GM18861 (cell line): ENCODE results near the gene ADCY1.
"Not testable (repeated sequence)": the region's sequence is repeated elsewhere in the genome, so short reads cannot be mapped to it uniquely, and the experiment has no call there.

ENCODE experiments used
- ATAC-seq: cut with Tn5 transposase; IDR thresholded peaks from one replicate; pipeline ENCODE4 v1.9.1; 2021; ENCODE audit not compliant: unreplicated experiment

Gene ADCY1

GRCh38 chr7:45726883-45727282, 152.7 kb downstream of the ADCY1 start:
- no peak for ATAC-seq

GRCh38 chr7:45731692-45732443, 157.7 kb downstream of the ADCY1 start:
- ATAC-seq = not testable (repeated sequence)

GRCh38 chr7:45738920-45739319, 164.8 kb downstream of the ADCY1 start:
- not testable (repeated sequence) for ATAC-seq

GRCh38 chr7:45740573-45740972, 166.4 kb downstream of the ADCY1 start:
- ATAC-seq = not testable (repeated sequence)

DNA sequence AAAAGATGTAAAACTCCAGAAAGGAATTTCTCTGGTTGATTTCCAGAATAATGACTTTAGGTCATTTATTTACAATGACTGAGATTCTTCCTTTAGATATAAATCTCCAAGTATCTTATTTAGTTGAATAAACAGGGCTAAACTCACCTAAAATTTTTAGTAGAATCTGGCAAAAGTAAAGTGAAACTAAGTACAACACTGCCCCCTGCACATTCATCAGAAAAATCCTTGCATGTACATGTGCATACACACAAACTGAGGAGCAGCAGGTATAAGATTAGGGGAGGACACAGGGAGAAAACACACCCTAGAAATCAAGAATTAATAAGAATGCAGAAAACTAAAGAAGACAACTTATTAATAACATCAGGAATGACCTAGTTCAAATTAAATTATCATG, 174.8 kb downstream of the ADCY1 start:
- not testable (repeated sequence) for ATAC-seq

- ATAC-seq = not testable (repeated sequence)
Observed at GRCh38 chr7:45751352-45751751, 177.2 kb downstream of the ADCY1 start.

- not testable (repeated sequence) for ATAC-seq
Observed at GRCh38 chr7:45756333-45756732, 182.2 kb downstream of the ADCY1 start.

- not testable (repeated sequence) for ATAC-seq
Observed at GRCh38 chr7:45756757-45757156, 182.6 kb downstream of the ADCY1 start.

- ATAC-seq = not testable (repeated sequence)
Observed at GRCh38 chr7:45759464-45759863, 185.3 kb downstream of the ADCY1 start.

- ATAC-seq = not testable (repeated sequence)
Observed at GRCh38 chr7:45761545-45762205, 187.5 kb downstream of the ADCY1 start.

DNA sequence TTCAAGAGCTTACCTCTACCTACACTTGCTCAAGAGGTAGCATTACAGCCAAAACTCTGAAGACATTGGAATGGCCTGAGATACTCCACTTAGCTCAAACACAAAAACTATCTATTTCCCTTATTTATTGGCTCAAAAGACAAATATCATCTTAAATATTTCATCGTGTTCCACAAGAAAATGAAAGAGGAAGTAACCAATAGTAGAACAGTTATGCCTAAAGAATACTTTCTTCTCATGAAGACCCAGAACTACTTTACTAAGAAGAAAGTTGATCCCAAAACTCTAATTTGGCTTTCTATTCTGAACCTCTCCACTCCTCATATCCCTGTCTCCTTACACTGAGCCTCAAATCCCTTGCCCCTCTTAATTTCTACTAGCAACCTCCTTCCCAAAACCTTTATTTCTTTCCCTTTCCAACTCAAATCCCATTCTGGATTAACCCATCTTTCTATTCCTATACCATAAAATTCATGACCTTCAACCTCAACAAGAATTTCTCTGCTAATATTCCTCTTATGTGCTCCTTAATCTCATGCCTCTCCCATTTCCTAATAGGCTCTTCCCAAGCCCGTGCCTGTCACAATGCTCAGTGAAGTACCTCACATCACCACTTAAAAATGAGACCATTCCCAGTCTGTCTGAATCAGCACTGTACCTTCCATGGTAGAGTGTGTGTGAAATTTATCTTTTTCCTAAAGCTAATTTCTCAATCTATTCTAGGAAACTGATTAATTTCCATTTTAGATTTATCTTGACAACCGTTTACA, 188.2 kb downstream of the ADCY1 start:
- ATAC-seq = not testable (repeated sequence)

DNA sequence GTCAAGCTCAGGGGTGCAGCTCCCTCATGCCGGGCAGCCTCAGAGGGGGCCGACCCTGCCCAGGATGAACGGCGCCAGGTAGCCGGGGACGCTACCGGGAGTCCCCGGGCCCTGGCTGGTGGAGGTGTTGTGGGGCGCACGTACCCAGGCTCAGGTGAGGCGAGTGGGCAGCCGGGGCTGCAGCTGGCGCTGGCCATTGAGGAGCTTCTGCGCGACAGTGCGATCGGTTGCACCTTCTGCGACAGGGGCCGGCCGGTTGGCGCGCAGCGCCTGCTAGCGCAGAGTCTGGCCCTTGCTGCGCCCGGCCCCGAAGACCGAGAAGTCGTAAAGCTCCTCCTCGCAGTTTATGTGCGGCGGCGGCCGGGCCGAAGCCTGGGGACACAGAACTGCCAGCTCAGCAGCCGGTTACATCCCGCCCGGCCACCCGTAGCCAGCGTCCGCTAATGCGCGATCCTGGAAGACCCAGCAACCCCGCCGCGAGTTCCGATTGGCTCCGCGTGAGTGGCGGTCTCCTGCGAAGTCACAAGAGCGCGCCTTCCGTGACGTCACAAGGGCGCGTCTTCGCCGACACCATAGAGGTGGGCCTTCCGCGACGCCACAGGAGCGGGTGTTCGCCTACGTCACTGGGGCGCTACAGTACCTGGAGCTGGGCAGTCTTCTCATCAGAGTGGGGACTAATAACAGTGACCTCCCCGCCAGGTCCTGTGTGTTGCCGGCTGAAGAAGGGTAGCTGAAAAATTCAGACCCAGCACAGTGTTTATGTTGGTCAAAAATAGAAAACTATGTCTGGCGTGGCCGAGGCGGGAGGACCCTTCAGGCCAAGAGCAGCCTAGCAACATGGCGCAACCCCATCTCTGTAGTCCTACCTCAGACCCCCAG, 194.6 kb downstream of the ADCY1 start:
- ATAC-seq = peak; percentile 100

DNA sequence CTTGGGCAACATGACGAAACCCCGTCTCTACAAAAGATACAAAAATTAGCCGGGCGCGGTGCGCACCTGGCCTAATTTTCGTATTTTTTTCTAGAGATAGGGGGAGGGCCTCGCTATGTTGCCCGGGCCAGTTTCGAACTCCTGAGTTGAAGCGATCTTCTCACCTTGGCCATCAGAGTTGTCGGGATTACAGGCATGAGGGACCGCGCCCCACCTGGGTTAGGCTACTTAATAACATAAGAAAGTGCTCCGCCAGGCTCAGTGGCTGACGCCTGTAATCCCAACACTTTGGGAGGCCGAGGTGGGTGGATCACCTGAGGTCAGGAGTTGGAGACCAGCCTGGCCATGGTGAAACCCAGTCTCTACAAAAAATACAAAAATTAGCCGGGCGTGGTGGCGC, 195.5 kb downstream of the ADCY1 start:
- ATAC-seq = not testable (repeated sequence)
